GM12878 (cell line): ENCODE measurements around the gene NUP210. TPM values are rescaled to one million over a fixed set of nuclear protein-coding genes. Genes with fewer than 3 reads are reported as not detected.

Source experiments
- ATAC-seq: fragments of 200-7000 bp; cut with Tn5 transposase; 3 replicates; pipeline ENCODE4 v1.9.1; 2020; ENCODE audit warnings: mild to moderate bottlenecking, moderate library complexity
- BruUV-seq: library from RNA; stranded (reverse); fragments of 400-500 nt; replicated peaks from 2 replicates; lab custom pipeline; 2021; lab: Mats Ljungman, UMichigan
- CTCF ChIA-PET: fragments of 300-600 bp; sonication (Branson Sonifier 250); formaldehyde crosslinking; extraction: SDS; loops from one replicate; lab custom pipeline; 2021; ENCODE audit warnings: inconsistent platforms; lab: Yijun Ruan, JAX
- POLR2A ChIA-PET: fragments of 350-600 bp; formaldehyde crosslinking; extraction: SDS; loops from one replicate; lab custom pipeline; 2021; ENCODE audit warnings: inconsistent platforms; lab: Charles Lee
- RAD21 ChIA-PET: fragments of 300-600 bp; sonication (Branson Sonifier 250); formaldehyde crosslinking; loops from one replicate; lab custom pipeline; 2023; ENCODE audit warnings: antibody characterized with exemption; ENCODE audit not compliant: unreplicated experiment; lab: Charles Lee
- SMC1A ChIA-PET: fragments of 300-600 bp; sonication (Branson Sonifier 250); formaldehyde crosslinking; loops from one replicate; lab custom pipeline; 2023; ENCODE audit not compliant: unreplicated experiment, uncharacterized antibody; lab: Charles Lee
- DNase-seq: peaks from one replicate; pipeline ENCODE4 v3.0.0-alpha.2; 2011; ENCODE audit warnings: low read depth, low spot score
- FAIRE-seq: peaks from 3 replicates; lab custom pipeline; 2011; peaks lifted over from hg19 to GRCh38; lab: Jason Lieb, UNC
- H2AFZ ChIP-seq: 2 replicates; pipeline ENCODE4 v1.6.0; 2011; ENCODE audit warnings: low read depth, low read length, control low read depth; ENCODE audit not compliant: control insufficient read depth
- H3K27ac ChIP-seq: 2 replicates; pipeline ENCODE4 v1.5.1; 2011; ENCODE audit warnings: control low read depth; ENCODE audit not compliant: control insufficient read depth, insufficient read depth
- H3K27me3 ChIP-seq, 2 experiments: replicated peaks in 1 of 2; 2 replicates each; pipeline versions ENCODE4 v1.6.0 to v1.6.1; 2011; ENCODE audit warnings: low read length in 1 of 2; ENCODE audit not compliant: control insufficient read depth in 2 of 2, insufficient read depth in 2 of 2
- H3K36me3 ChIP-seq, 2 experiments: 2 replicates each; pipeline ENCODE4 v1.5.1; 2011; ENCODE audit warnings: low read length in 1 of 2; ENCODE audit not compliant: control insufficient read depth in 2 of 2, insufficient read depth in 2 of 2
- H3K4me1 ChIP-seq: 2 replicates; pipeline ENCODE4 v1.6.1; 2011; ENCODE audit warnings: mild to moderate bottlenecking, low read length, moderate library complexity, mixed read lengths; ENCODE audit not compliant: control insufficient read depth, insufficient read depth
- H3K4me2 ChIP-seq: 2 replicates; pipeline ENCODE4 v1.6.0; 2011; ENCODE audit warnings: control low read depth; ENCODE audit not compliant: control insufficient read depth, insufficient read depth
- H3K4me3 ChIP-seq: fragments of 200-600 bp; sonication (generic); 2 replicates; pipeline ENCODE4 v1.5.1; 2016
- H3K79me2 ChIP-seq: 2 replicates; pipeline ENCODE4 v1.6.0; 2011; ENCODE audit warnings: low read length; ENCODE audit not compliant: control insufficient read depth, insufficient read depth
- H3K9ac ChIP-seq: 2 replicates; pipeline ENCODE4 v1.8.0; 2011; ENCODE audit warnings: low read length, control low read depth, mixed read lengths; ENCODE audit not compliant: control insufficient read depth, insufficient read depth
- H3K9me3 ChIP-seq: replicated peaks from 3 replicates; pipeline ENCODE4 v1.5.1; 2011; ENCODE audit warnings: mild to moderate bottlenecking, low read length; ENCODE audit not compliant: control insufficient read depth, insufficient read depth
- H4K20me1 ChIP-seq: 2 replicates; pipeline ENCODE4 v1.6.0; 2011; ENCODE audit not compliant: control insufficient read depth, insufficient read depth
- GATAD2B ChIP-seq: fragments of 450-650 bp; conservative IDR thresholded peaks from 2 replicates; pipeline ENCODE4 v1.6.1; 2017; ENCODE audit warnings: low read depth, mild to moderate bottlenecking, moderate library complexity
- NR2C1 ChIP-seq: fragments of 450-650 bp; IDR thresholded peaks from 2 replicates; pipeline ENCODE4 v1.6.1; 2017; ENCODE audit warnings: antibody characterized with exemption, mild to moderate bottlenecking, moderate library complexity
- SUZ12 ChIP-seq: fragments of 200-600 bp; sonication (generic); IDR thresholded peaks from one replicate; pipeline ENCODE4 v1.6.1; 2018; ENCODE audit warnings: antibody characterized with exemption, mild to moderate bottlenecking; ENCODE audit not compliant: unreplicated experiment
- WGBS: methylation state at CpG from one replicate; pipeline ENCODE4 v1.1.6; 2016; ENCODE audit warnings: low lambda C conversion rate; ENCODE audit not compliant: insufficient replicate concordance, insufficient coverage; ENCODE audit errors: missing lambda C conversion rate; 5-methylcytosine and 5-hydroxymethylcytosine counted together
- in situ Hi-C: fragments of 300-500 bp; cut with MboI; formaldehyde crosslinking; loops from 9 replicates; pipeline ENCODE4 v1.14.3; 2018; ENCODE audit warnings: mixed read lengths
- intact Hi-C: fragments of 100-400 bp; cut with micrococcal nuclease; formaldehyde crosslinking; loops from one replicate; pipeline ENCODE4 v1.14.2; 2022; ENCODE audit not compliant: unreplicated experiment
- polyA plus RNA-seq, 11 experiments: library from polyadenylated mRNA; depleted of rRNA in 4 of 11; unstranded in 6 of 11; stranded (reverse) in 5 of 11; fragments of >200 nt; fragmentation: Nextera tagmentation in 4 of 11; fragmentation: Illumina TruSeq in 1 of 11; extraction: Ambion mirVana in 4 of 11; extraction: Trizol in 1 of 11; gene quantifications; 1 replicate in 1 of 11; 2 replicates in 10 of 11; pipeline versions ENCODE4 v1.2.1 to v1.2.3, GENCODE V29; 2011 to 2016; ENCODE audit warnings: inconsistent platforms in 2 of 11, missing spikeins in 2 of 11, low read depth in 1 of 11
- total RNA-seq, 4 experiments: library from RNA; depleted of rRNA in 3 of 4; stranded (reverse); fragments of >200 nt in 3 of 4; fragmentation: Illumina TruSeq in 1 of 4; extraction: Trizol in 1 of 4; gene quantifications; 2 replicates each; pipeline versions ENCODE4 v1.2.1 to v1.2.3, GENCODE V29; 2013 to 2021
- TF ChIP-seq, protein P1 (sequence below): fragments of 450-650 bp; conservative IDR thresholded peaks from 2 replicates; pipeline ENCODE4 v1.6.1; 2017; ENCODE audit warnings: mild to moderate bottlenecking, moderate library complexity

Gene NUP210
- total and polyA plus RNA-seq, 10 of the 15 experiments (the other 5 are each of a cell fraction or from before 2014, with no cell fraction given) = 2.9 to 150 (median 76.0) TPM

DNA sequence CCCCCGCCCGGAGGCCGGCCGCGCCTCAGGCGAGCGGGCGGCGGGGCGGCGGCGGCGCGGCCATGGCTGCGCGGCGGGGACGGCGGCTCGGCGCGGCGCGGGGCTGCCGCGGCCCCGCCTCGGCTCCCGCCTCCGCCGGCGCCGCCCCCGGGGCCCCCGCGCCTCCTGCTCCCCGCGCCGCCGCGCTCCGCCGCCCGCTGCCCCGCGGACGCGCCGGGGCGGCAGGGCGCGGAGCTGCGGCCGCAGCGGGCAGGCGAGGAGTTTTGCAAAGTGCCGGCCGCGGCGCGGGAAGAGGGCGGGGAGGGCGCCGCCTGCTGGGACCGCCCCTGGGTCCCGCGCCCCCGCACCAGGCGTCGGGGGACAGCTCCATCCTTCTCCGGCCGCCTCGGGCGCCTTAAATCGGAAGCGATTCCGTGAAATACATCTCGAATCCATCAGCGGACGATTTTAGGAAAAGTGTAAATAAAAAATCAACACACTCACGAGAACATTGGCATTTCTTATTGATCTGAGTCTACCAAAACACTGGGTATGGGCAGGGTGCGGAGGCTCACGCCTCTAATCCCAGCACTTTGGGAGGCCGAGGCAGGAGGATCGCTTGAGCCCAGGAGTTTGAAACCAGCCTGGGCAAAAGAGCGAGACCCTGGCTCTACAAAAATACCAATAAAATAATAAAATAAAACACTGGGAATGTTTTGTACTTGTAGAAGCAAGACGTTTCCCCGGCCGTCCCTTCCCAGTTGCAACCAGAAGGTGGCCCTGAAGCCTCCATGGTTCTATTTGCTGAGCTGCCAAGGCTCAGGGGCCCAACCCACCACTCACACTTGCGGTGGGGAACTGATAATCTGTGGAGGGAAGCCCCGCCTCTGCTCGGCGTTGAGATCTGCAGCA, 136.9 kb downstream of the NUP210 start (continued):
- TF ChIP-seq, protein P1, sequence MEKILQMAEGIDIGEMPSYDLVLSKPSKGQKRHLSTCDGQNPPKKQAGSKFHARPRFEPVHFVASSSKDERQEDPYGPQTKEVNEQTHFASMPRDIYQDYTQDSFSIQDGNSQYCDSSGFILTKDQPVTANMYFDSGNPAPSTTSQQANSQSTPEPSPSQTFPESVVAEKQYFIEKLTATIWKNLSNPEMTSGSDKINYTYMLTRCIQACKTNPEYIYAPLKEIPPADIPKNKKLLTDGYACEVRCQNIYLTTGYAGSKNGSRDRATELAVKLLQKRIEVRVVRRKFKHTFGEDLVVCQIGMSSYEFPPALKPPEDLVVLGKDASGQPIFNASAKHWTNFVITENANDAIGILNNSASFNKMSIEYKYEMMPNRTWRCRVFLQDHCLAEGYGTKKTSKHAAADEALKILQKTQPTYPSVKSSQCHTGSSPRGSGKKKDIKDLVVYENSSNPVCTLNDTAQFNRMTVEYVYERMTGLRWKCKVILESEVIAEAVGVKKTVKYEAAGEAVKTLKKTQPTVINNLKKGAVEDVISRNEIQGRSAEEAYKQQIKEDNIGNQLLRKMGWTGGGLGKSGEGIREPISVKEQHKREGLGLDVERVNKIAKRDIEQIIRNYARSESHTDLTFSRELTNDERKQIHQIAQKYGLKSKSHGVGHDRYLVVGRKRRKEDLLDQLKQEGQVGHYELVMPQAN = no peak
- TF ChIP-seq GATAD2B = no peak
- TF ChIP-seq, all 136 proteins: peak for 2

DNA sequence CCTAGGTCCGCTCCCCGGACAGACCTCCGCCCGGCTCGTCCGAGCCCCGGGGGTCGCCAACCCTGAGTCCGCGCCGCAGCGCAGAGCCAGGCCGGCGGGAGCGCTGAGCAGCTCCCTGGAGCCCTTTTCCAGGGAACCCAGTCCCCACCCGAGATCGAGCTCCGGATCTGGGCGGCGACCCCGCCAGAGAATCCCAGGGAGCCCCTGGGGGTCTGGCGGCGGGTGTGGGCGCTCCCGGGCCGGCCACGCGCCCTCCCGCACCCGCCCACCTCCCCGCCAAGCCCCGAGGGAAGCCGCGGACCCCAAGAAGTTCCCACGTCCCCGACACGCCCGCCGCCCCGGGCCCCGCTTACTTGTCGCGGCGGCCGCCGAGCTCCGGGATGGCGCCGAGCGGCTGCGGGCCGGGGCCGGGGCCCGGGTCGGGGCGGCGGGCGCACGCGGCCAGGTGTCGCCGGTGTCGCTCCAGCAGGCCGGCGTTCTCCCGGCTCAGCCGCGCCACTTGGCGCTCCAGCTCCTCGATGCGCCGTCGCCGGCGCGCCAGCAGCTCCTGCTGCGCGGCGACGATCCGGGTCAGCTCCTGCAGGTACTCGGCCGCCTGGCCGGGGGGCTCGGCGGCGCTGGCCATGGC, 137.7 kb downstream of the NUP210 start:
- RAD21 ChIA-PET = no interaction called here
- Histone ChIP-seq H3K4me2 (no peak overlapping the region), H3K4me1 (no peaks in the 10 kb centered on the region), H3K36me3 (no peaks in the 10 kb centered on the region), H4K20me1 (no peaks in the 10 kb centered on the region), H3K79me2 (no peaks in the 10 kb centered on the region), H3K9me3 (peaks cover 17% of the 10 kb centered on the region; the same call in 2 of the 3 replicates), H3K9ac (no peak overlapping the region), H3K27me3 (peaks cover 11 to 31% of the 10 kb centered on the region in 2 experiments), H3K4me3 (no peak overlapping the region), H2AFZ (no peak overlapping the region), H3K27ac (no peak overlapping the region)
- BruUV-seq = no TSS peak
- SMC1A ChIA-PET = no interaction called here
- DNase-seq = no peak
- no peak for ATAC-seq
- POLR2A ChIA-PET = interaction anchor here (0.7 kb wide), 1 partner anchor 351 kb away, joined by 4 read pairs; no protein-coding TSS in a partner anchor
- TF ChIP-seq SUZ12 = peak; percentile 65
- no peak for TF ChIP-seq NR2C1
- WGBS = 18% methylated on average over 44 of the region's 87 CpGs
- intact Hi-C loops = no loop called here
- in situ Hi-C loops = no loop called here
- no peak for FAIRE-seq
- CTCF ChIA-PET = no interaction called here
